Pons (tissue), 1 donor: Measurements from ENCODE around the gene FLOT1.
A peak's percentile ranks its signal among the peaks of the same experiment; 100 is the strongest.

Source experiments
- DNase-seq: peaks from one replicate; pipeline ENCODE4 v3.0.0-alpha.2; 2016; ENCODE audit warnings: low spot score

The FLOT1 gene

DNA sequence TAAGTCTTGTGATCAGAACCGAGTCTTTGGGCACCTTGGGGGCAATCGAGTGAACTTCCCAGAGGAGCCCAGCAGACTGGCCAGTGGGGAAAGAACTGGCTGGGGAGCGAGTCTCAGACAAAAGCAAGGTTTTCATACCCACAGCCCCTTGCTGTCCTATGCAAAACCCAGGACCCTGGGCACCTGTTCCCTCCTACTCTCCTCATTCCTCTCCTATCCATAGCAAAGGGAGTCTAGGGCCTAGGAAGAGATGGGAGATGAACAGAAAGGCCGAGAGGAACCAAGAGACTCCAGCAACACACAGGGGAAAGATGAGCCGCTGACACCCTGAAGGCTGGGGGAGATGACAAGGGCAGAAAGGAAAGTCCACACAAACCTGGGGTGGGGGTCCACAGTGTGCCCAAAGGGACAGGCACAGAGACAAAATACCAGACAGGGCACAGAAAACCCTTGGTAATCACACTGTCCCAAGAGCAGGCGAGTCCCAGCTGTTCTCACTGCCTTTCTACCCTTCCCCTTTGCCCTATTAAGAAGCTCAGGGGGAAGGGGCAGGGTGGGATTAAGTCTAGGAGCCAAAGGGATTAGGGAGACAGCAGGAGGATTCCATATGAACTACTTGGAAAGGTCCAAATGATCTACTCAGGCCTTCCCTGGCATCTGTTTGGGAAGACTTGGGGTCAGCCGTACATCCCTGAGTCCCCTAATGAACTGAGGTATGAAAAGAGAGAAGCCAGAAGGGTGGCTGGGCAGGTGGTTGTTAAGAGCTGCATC is 62.5 kb downstream of the FLOT1 start:
- no peak for DNase-seq

GRCh38 chr6:30678964-30679726 is 63.3 kb downstream of the FLOT1 start:
- peak; percentile 75 for DNase-seq
